ENCODE measurements around the gene PGGHG.
"Not testable (repeated sequence)": the region's sequence is repeated elsewhere in the genome, so short reads cannot be mapped to it uniquely, and the experiment has no call there.

PGGHG gene

GRCh38 chr11:285894-286220 lies 3.1 kb upstream of the PGGHG start:
- no peak overlapping the region for H2AFZ ChIP-seq (ENCODE audit: low read length)
- H3K9me3 ChIP-seq (ENCODE audit: insufficient read depth, low read depth, low read length): no peaks in the 10 kb centered on the region
- no peak overlapping the region for H3K4me3 ChIP-seq (ENCODE audit: low read length, poor library complexity, severe bottlenecking)
- peaks cover 30% of the 10 kb centered on the region; the same call in 1 of the 2 replicates for H3K79me2 ChIP-seq (ENCODE audit: insufficient read depth, low read length)
- no peaks in the 10 kb centered on the region for H3K9me2 ChIP-seq (replicated peaks; ENCODE audit: low read depth, low read length)
- H3F3A ChIP-seq (ENCODE audit: low read depth): no peaks in the 10 kb centered on the region
- peaks cover 37% of the 10 kb centered on the region for H3K4me1 ChIP-seq (ENCODE audit: insufficient read depth, low read length, poor library complexity, severe bottlenecking)
- H3K27me3 ChIP-seq (ENCODE audit: insufficient read depth, low read length, poor library complexity, severe bottlenecking): no peaks in the 10 kb centered on the region
- no peaks in the 10 kb centered on the region for H3K36me3 ChIP-seq (ENCODE audit: insufficient read depth, low read length)
- H4K20me1 ChIP-seq (ENCODE audit: insufficient read depth, low read length, poor library complexity, severe bottlenecking): peaks cover 3% of the 10 kb centered on the region
- no peak overlapping the region for H3K4me2 ChIP-seq (ENCODE audit: low read depth, low read length, poor library complexity, severe bottlenecking)
- TF ChIP-seq CTCF (conservative IDR thresholded peaks at IDR 0.05; ENCODE audit: low read length) (no peak), EZH2phosphoT487 (IDR thresholded peaks at IDR 0.05; ENCODE audit: borderline replicate concordance) (no peak)
- no peak overlapping the region for H3K9ac ChIP-seq (ENCODE audit: low read depth, low read length, poor library complexity, severe bottlenecking)

GRCh38 chr11:286977-287820 lies 1.7 kb upstream of the PGGHG start:
- peak overlapping the region; percentile 82; the same call in 1 of the 2 replicates for H2AFZ ChIP-seq (ENCODE audit: low read length)

GRCh38 chr11:287821-288477 lies 977 bp upstream of the PGGHG start:
- H3K27me3 ChIP-seq (ENCODE audit: insufficient read depth, low read length, poor library complexity, severe bottlenecking): no peaks in the 10 kb centered on the region
- H3K4me3 ChIP-seq (ENCODE audit: low read length, poor library complexity, severe bottlenecking): peak overlapping the region; percentile 93
- no peaks in the 10 kb centered on the region for H3K9me2 ChIP-seq (replicated peaks; ENCODE audit: low read depth, low read length)
- H3K9ac ChIP-seq (ENCODE audit: low read depth, low read length, poor library complexity, severe bottlenecking): peak overlapping the region; percentile 93
- peak overlapping the region; percentile 97 for H3K4me2 ChIP-seq (ENCODE audit: low read depth, low read length, poor library complexity, severe bottlenecking)
- H4K20me1 ChIP-seq (ENCODE audit: insufficient read depth, low read length, poor library complexity, severe bottlenecking): peaks cover 3% of the 10 kb centered on the region
- H3K9me3 ChIP-seq (ENCODE audit: insufficient read depth, low read depth, low read length): no peaks in the 10 kb centered on the region
- peaks cover 37% of the 10 kb centered on the region; the same call in 1 of the 2 replicates for H3K79me2 ChIP-seq (ENCODE audit: insufficient read depth, low read length)
- no peaks in the 10 kb centered on the region for H3K36me3 ChIP-seq (ENCODE audit: insufficient read depth, low read length)
- peaks cover 40% of the 10 kb centered on the region for H3K4me1 ChIP-seq (ENCODE audit: insufficient read depth, low read length, poor library complexity, severe bottlenecking)
- TF ChIP-seq EZH2phosphoT487 (IDR thresholded peaks at IDR 0.05; ENCODE audit: borderline replicate concordance): no peak
- no peak for TF ChIP-seq CTCF (conservative IDR thresholded peaks at IDR 0.05; ENCODE audit: low read length)
- peak overlapping the region; percentile 82 for H2AFZ ChIP-seq (ENCODE audit: low read length)
- H3F3A ChIP-seq (ENCODE audit: low read depth): no peaks in the 10 kb centered on the region

More at GRCh38 chr11:286977-287820, 1.7 kb upstream of the PGGHG start:
- Histone ChIP-seq H3K79me2 (ENCODE audit: insufficient read depth, low read length) (peaks cover 37% of the 10 kb centered on the region; the same call in 1 of the 2 replicates), H3K4me3 (ENCODE audit: low read length, poor library complexity, severe bottlenecking) (peak overlapping the region; percentile 93), H3K9ac (ENCODE audit: low read depth, low read length, poor library complexity, severe bottlenecking) (peak overlapping the region; percentile 93), H3K4me1 (ENCODE audit: insufficient read depth, low read length, poor library complexity, severe bottlenecking) (peaks cover 42% of the 10 kb centered on the region), H3K4me2 (ENCODE audit: low read depth, low read length, poor library complexity, severe bottlenecking) (peak overlapping the region; percentile 97)
- H3K27me3 ChIP-seq (ENCODE audit: insufficient read depth, low read length, poor library complexity, severe bottlenecking); H4K20me1 ChIP-seq (ENCODE audit: insufficient read depth, low read length, poor library complexity, severe bottlenecking); H3F3A ChIP-seq (ENCODE audit: low read depth); H3K36me3 ChIP-seq (ENCODE audit: insufficient read depth, low read length); H3K9me3 ChIP-seq (ENCODE audit: insufficient read depth, low read depth, low read length); H3K9me2 ChIP-seq (replicated peaks; ENCODE audit: low read depth, low read length): not testable (repeated sequence)
